H9 (cell line): ENCODE results near the gene HYAL3. TPM values are rescaled to one million over a fixed set of nuclear protein-coding genes. Genes with fewer than 3 reads are reported as not detected.
A peak's percentile ranks its signal among the peaks of the same experiment; 100 is the strongest.

ENCODE experiments used
- DNase-seq: peaks from one replicate; pipeline ENCODE4 v3.0.0-alpha.2; 2017
- H2AFZ ChIP-seq: one replicate; pipeline ENCODE4 v1.6.1; 2013; ENCODE audit warnings: mild to moderate bottlenecking, low read length, control low read depth, moderate library complexity
- H2AK5ac ChIP-seq: 2 replicates; pipeline ENCODE4 v1.6.1; 2013; ENCODE audit warnings: low read length, control low read depth, mixed read lengths; ENCODE audit not compliant: insufficient read length
- H2BK120ac ChIP-seq: one replicate; pipeline ENCODE4 v1.6.1; 2013; ENCODE audit warnings: low read depth, mild to moderate bottlenecking, low read length, control low read depth, inconsistent platforms; ENCODE audit not compliant: poor library complexity, severe bottlenecking
- H2BK12ac ChIP-seq: 2 replicates; pipeline ENCODE4 v1.6.1; 2013; ENCODE audit warnings: low read length, control low read depth, mixed read lengths, low read depth; ENCODE audit not compliant: insufficient read length
- H2BK15ac ChIP-seq: 2 replicates; pipeline ENCODE4 v1.6.1; 2013; ENCODE audit warnings: low read depth, low read length, control low read depth
- H2BK20ac ChIP-seq: one replicate; pipeline ENCODE4 v1.6.1; 2013; ENCODE audit warnings: low read depth, mild to moderate bottlenecking, low read length, control low read depth, inconsistent platforms; ENCODE audit not compliant: poor library complexity, severe bottlenecking
- H2BK5ac ChIP-seq: 2 replicates; pipeline ENCODE4 v1.6.1; 2013; ENCODE audit warnings: low read length, control low read depth, mixed read lengths; ENCODE audit not compliant: insufficient read length
- H3K14ac ChIP-seq: 2 replicates; pipeline ENCODE4 v1.6.1; 2013; ENCODE audit warnings: low read length, control low read depth; ENCODE audit not compliant: insufficient read depth
- H3K18ac ChIP-seq: 2 replicates; pipeline ENCODE4 v1.6.1; 2013; ENCODE audit warnings: low read depth, mild to moderate bottlenecking, mixed read lengths, low read length, control low read depth; ENCODE audit not compliant: insufficient read length
- H3K23ac ChIP-seq: 2 replicates; pipeline ENCODE4 v1.6.1; 2013; ENCODE audit warnings: low read length, control low read depth, mixed read lengths, low read depth; ENCODE audit not compliant: insufficient read length
- H3K23me2 ChIP-seq: 2 replicates; pipeline ENCODE4 v1.6.1; 2013; ENCODE audit warnings: low read depth, mild to moderate bottlenecking, mixed read lengths, low read length, control low read depth; ENCODE audit not compliant: insufficient read length, poor library complexity, severe bottlenecking
- H3K27ac ChIP-seq: 2 replicates; pipeline ENCODE4 v1.5.1; 2013; ENCODE audit warnings: low read length, control low read depth, mixed read lengths, low read depth; ENCODE audit not compliant: insufficient read length
- H3K27me3 ChIP-seq: 2 replicates; pipeline ENCODE4 v1.6.1; 2013; ENCODE audit warnings: low read length, control low read depth, inconsistent platforms; ENCODE audit not compliant: insufficient read depth
- H3K4ac ChIP-seq: 2 replicates; pipeline ENCODE4 v1.6.1; 2013; ENCODE audit warnings: low read depth, mild to moderate bottlenecking, control low read depth, inconsistent platforms, low read length, moderate library complexity
- H3K4me1 ChIP-seq: 2 replicates; pipeline ENCODE4 v1.6.1; 2013; ENCODE audit warnings: low read length, control low read depth, inconsistent platforms; ENCODE audit not compliant: insufficient read depth
- H3K4me2 ChIP-seq: 2 replicates; pipeline ENCODE4 v1.6.1; 2013; ENCODE audit warnings: low read length, control low read depth, mixed read lengths; ENCODE audit not compliant: insufficient read length, insufficient read depth
- H3K56ac ChIP-seq: 2 replicates; pipeline ENCODE4 v1.6.1; 2013; ENCODE audit warnings: low read depth, mild to moderate bottlenecking, mixed read lengths, low read length, control low read depth; ENCODE audit not compliant: insufficient read length
- H3K79me1 ChIP-seq: 2 replicates; pipeline ENCODE4 v1.6.1; 2013; ENCODE audit warnings: low read depth, mild to moderate bottlenecking, moderate library complexity, low read length, control low read depth, inconsistent platforms; ENCODE audit not compliant: insufficient read depth, poor library complexity, severe bottlenecking
- H3K79me2 ChIP-seq: 2 replicates; pipeline ENCODE4 v1.6.1; 2013; ENCODE audit warnings: low read length, control low read depth, inconsistent platforms; ENCODE audit not compliant: insufficient read depth
- H3K9ac ChIP-seq: 2 replicates; pipeline ENCODE4 v1.6.1; 2013; ENCODE audit warnings: low read length, control low read depth, mixed read lengths; ENCODE audit not compliant: insufficient read length; ENCODE audit errors: extremely low read depth
- H3K9me3 ChIP-seq: one replicate; pipeline ENCODE4 v1.6.1; 2013; ENCODE audit warnings: low read depth, low read length, inconsistent platforms; ENCODE audit not compliant: control insufficient read depth
- H3T11ph ChIP-seq: one replicate; pipeline ENCODE4 v1.6.1; 2013; ENCODE audit warnings: mild to moderate bottlenecking, low read length, control low read depth, inconsistent platforms
- H4K20me1 ChIP-seq: one replicate; pipeline ENCODE4 v1.6.1; 2013; ENCODE audit not compliant: control insufficient read depth, insufficient read length, insufficient read depth
- H4K5ac ChIP-seq: 2 replicates; pipeline ENCODE4 v1.6.1; 2013; ENCODE audit warnings: low read depth, mild to moderate bottlenecking, mixed read lengths, low read length, control low read depth; ENCODE audit not compliant: insufficient read length
- H4K8ac ChIP-seq: replicated peaks from 2 replicates; pipeline ENCODE4 v1.6.1; 2013; ENCODE audit warnings: low read length, control low read depth, mixed read lengths, low read depth; ENCODE audit not compliant: insufficient read length
- H4K91ac ChIP-seq: 2 replicates; pipeline ENCODE4 v1.6.1; 2013; ENCODE audit warnings: low read depth, mild to moderate bottlenecking, moderate library complexity, mixed read lengths, low read length, control low read depth; ENCODE audit not compliant: insufficient read length
- H3K27ac Mint-ChIP-seq, 3 experiments: 2 replicates in 2 of 3; 3 replicates in 1 of 3; pipeline ENCODE4 v1.8.0; 2020 to 2021; ENCODE audit warnings: mixed read lengths in 3 of 3, mild to moderate bottlenecking in 1 of 3, moderate library complexity in 1 of 3
- H3K27me3 Mint-ChIP-seq: 2 replicates; pipeline ENCODE4 v1.8.0; 2021; ENCODE audit warnings: low read depth, mild to moderate bottlenecking, moderate library complexity, mixed read lengths
- H3K36me3 Mint-ChIP-seq, 3 experiments: 2 replicates in 2 of 3; 3 replicates in 1 of 3; pipeline ENCODE4 v1.8.0; 2020 to 2021; ENCODE audit warnings: low read depth in 3 of 3, mixed read lengths in 3 of 3; ENCODE audit not compliant: insufficient read depth in 1 of 3
- H3K4me1 Mint-ChIP-seq, 2 experiments: 2 replicates each; pipeline ENCODE4 v1.8.0; 2020; ENCODE audit warnings: mixed read lengths in 2 of 2
- H3K4me3 Mint-ChIP-seq, 2 experiments: 2 replicates in 1 of 2; 3 replicates in 1 of 2; pipeline ENCODE4 v1.8.0; 2020 to 2021; ENCODE audit warnings: mild to moderate bottlenecking in 2 of 2, mixed read lengths in 2 of 2, moderate library complexity in 1 of 2
- H3K9me3 Mint-ChIP-seq, 2 experiments: 2 replicates in 1 of 2; 3 replicates in 1 of 2; pipeline ENCODE4 v1.8.0; 2020; ENCODE audit warnings: mild to moderate bottlenecking in 2 of 2, mixed read lengths in 2 of 2, moderate library complexity in 1 of 2
- CTCF ChIP-seq: fragments of 200-600 bp; sonication (generic); conservative IDR thresholded peaks from 3 replicates; pipeline ENCODE4 v1.8.0; 2021; ENCODE audit warnings: antibody characterized with exemption, mild to moderate bottlenecking
- WGBS: extraction: QIAGEN DNeasy Blood & Tissue Kit; methylation state at CpG from one replicate; pipeline ENCODE4 v1.1.7; 2013; ENCODE audit warnings: missing lambda C conversion rate, low lambda C conversion rate, mixed read lengths; ENCODE audit not compliant: insufficient read length; ENCODE audit errors: extremely low coverage; 5-methylcytosine and 5-hydroxymethylcytosine counted together
- total RNA-seq: library from RNA; stranded (reverse); gene quantifications from 2 replicates; pipeline ENCODE4 v1.2.1, GENCODE V29; 2021

Gene HYAL3
- total RNA-seq, 1 experiment from 2014 or later: 3.1 TPM

- Mint-ChIP-seq H3K4me3 (peak overlapping the region; percentile 57 to 70; a peak in 2 of 5 replicates), H3K4me1 (peaks cover 8 to 14% of the 10 kb centered on the region in 2 experiments), H3K9me3 (no peaks in the 10 kb centered on the region), H3K36me3 (peaks cover 6 to 15% (median 7%) of the 10 kb centered on the region in 3 experiments; a peak in 6 of 7 replicates), H3K27ac (no peak overlapping the region), H3K27me3 (peaks cover 58% of the 10 kb centered on the region)
- no peak overlapping the region for H3T11ph ChIP-seq
- no peak overlapping the region for H3K4ac ChIP-seq
- H2BK120ac ChIP-seq: no peak overlapping the region
- no peaks in the 10 kb centered on the region for H3K79me2 ChIP-seq
- no peak overlapping the region for H3K14ac ChIP-seq
- no peaks in the 10 kb centered on the region for H4K20me1 ChIP-seq
- H2BK20ac ChIP-seq: no peak overlapping the region
- H3K9ac ChIP-seq: no peak overlapping the region
- peaks cover 13% of the 10 kb centered on the region; the same call in 1 of the 2 replicates for H3K27me3 ChIP-seq
- H4K5ac ChIP-seq: no peak overlapping the region
- H3K23ac ChIP-seq: no peak overlapping the region
- H2BK12ac ChIP-seq: no peak overlapping the region
- no peak for TF ChIP-seq CTCF
- H2BK15ac ChIP-seq: no peak overlapping the region
- H4K8ac ChIP-seq: no peak overlapping the region
- H2AK5ac ChIP-seq: no peak overlapping the region
- no peak overlapping the region for H3K18ac ChIP-seq
- peaks cover 15% of the 10 kb centered on the region for H3K23me2 ChIP-seq
- H2BK5ac ChIP-seq: no peak overlapping the region
- no peak overlapping the region for H3K27ac ChIP-seq
- H3K4me1 ChIP-seq: no peaks in the 10 kb centered on the region; the same call in 1 of the 2 replicates
- H3K56ac ChIP-seq: no peak overlapping the region
- no peak for DNase-seq
- no CpG with 5 or more reads among the region's 8 CpGs for WGBS
- H3K4me2 ChIP-seq: peak overlapping the region; percentile 62
- H3K79me1 ChIP-seq: no peaks in the 10 kb centered on the region
- no peak overlapping the region for H2AFZ ChIP-seq
- no peaks in the 10 kb centered on the region for H3K9me3 ChIP-seq
- H4K91ac ChIP-seq: no peak overlapping the region
These were observed 45.8 kb upstream of the HYAL3 start for GRCh38 chr3:50345008-50345407.
